GM18508 (cell line): ENCODE results near the gene FAM98B.
A peak's percentile ranks its signal among the peaks of the same experiment; 100 is the strongest.

Source experiments
- ATAC-seq: cut with Tn5 transposase; IDR thresholded peaks from one replicate; pipeline ENCODE4 v1.9.1; 2021; ENCODE audit warnings: moderate number of reproducible peaks; ENCODE audit not compliant: insufficient read depth, unreplicated experiment

FAM98B gene

DNA sequence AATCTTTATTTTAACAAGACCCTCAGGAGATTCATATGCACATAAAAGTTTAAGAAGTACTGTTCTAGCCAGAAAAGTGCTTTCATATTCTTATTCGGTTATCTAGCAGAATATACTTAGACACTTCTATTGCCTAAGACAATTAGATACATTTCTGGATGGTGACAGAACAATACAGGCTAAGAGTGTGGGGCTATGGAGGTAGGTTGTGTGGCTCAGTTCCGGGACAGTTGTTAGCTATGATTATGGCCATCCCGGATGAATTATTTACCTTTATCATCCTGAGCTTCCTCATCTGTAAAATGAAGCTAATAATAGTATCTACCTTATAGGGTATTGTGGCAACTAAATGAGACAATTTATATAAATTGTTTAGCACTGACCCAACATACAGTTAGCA is 6.6 kb downstream of the FAM98B start:
- ATAC-seq: no peak

DNA sequence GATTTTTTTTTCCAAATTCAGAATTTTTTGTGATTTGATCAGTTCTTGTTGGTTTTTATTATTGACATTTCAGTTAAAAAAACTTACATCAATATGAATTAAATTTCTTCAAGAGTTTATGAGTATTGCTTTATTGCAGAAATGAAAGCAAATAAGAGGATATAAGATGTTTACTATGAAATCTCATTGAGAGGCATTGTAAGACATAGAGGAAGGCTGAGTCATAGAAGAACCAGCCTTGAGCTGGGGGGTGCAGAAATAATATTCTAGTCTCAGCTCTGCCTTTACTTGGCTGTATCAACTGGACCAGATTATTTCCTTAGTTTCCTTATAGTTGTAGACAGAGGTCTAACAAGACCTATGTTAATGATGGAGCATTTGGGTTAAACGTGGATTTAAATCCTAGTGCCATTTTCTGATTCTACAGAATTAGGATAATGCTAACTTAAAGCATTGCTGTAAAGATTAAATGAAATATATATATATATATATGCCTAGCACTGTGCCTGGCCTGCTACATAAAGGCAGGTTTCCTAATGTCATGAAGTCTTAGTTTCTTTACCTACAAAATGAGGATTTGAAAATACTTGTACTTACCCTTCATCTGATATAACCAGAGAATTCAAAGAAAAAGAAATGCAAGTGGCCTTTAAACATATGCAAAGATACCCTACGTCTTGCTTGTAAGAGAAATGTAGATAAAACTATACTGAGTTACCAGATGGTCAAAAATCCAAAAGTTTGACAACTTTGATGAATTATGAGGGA is 7.3 kb downstream of the FAM98B start:
- ATAC-seq: peak; percentile 57

DNA sequence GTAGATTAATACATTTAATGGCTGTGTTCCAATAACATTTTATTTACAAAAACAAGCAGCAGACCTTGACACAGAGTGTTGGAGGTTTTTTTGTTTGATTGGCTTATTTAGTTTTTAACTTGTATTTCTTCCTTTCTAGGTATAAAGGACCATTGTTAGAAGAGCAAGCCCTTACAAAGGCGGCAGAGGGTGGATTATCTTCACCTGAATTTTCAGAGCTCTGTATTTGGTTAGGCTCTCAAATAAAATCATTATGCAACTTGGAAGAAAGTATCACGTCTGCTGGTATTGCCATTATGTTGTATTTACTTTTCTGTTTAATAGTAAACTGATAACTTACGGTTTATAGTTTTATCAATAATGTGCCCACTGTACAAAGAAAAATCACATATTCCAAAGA is 10.0 kb downstream of the FAM98B start:
- ATAC-seq: no peak

- ATAC-seq: no peak
Measured at GRCh38 chr15:38464675-38465074, 10.7 kb downstream of the FAM98B start.

GRCh38 chr15:38470816-38471215 is 16.9 kb downstream of the FAM98B start:
- no peak for ATAC-seq

DNA sequence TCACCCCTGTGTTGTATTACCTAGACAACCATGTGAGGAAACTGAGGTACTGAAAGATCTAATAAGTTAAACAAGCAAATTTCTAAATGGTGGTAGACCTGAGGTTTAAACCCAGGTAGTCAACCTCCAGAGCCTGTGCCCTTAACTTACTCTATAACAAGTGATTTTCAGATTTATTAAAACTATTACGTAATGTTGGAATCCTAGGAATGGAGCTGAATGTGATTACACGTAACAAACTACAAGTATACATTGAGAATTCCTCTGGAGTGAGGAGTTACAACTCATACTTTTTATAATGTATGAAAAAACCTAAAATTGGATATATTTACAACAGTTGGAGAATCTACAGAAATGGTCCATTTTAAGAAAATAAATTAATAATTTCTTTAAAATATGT is 18.0 kb downstream of the FAM98B start:
- no peak for ATAC-seq

DNA sequence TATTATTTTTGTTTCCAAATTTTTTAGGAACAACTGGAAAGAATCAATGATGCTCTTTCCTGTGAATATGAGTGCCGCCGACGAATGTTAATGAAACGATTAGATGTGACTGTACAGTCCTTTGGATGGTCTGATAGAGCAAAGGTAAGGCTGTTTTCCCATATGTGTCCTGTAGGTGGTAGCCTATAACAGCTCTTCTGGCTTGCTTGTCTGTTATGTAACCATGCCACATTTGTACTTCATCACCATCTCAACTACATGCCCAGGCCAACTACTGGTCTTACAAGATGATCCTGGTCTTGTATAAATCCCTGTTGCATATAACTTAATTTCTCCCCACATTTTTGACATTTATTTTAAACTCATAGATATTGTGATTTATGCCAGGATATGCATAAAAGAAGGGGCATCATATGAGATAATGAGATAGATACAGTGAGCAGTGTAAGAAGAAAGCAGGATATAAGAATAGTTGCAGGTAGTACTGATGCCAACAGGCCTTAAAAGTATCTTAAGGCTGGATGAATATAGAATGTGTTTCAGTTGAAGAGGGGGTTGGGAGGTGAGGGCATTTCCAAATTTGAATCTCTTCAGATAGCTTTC is 20.3 kb downstream of the FAM98B start:
- ATAC-seq: peak; percentile 92

- ATAC-seq: no peak
Measured at GRCh38 chr15:38475361-38475760, 21.4 kb downstream of the FAM98B start.

DNA sequence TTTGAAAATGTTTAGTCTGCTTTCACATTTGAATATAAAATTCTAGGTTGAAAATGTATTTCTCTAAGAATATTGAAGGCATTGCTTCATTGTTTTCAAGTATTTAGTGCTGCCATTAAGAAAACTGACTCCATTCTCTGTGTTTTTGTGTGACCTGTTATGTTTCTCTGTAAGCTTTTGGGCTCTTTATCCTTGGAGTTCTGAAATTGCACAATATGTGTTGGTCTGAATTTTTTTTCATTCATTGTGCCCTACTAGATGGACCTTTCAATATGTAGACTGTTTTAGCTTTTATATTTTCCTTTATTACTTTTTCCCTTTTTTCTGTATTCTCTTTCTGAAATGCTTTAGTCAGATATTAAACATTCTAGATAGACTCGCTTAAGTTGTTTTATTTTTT is 22.2 kb downstream of the FAM98B start:
- ATAC-seq: no peak

DNA sequence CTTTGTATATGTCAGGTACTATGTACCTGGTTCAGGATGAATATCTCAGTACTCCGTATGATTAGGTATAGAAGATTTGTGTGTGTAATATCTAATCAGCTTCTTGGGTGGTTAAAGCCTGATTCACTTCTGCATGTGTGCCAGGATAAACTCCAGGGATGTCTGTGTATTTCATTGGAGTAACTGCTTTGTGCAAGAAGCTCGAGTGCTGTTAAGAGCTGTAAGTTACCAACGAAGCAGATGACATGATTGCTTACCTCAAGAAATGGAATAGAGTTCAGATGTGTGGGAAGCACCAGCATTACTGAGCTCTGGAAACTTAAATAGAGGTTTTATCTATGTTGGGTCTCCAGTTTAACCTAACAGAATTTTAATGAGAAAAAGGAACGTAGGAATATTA is 23.7 kb downstream of the FAM98B start:
- no peak for ATAC-seq

GRCh38 chr15:38479266-38479665 is 25.3 kb downstream of the FAM98B start:
- no peak for ATAC-seq

GRCh38 chr15:38479756-38480155 is 25.8 kb downstream of the FAM98B start:
- no peak for ATAC-seq

- ATAC-seq: no peak
Measured at GRCh38 chr15:38481113-38481512, 27.2 kb downstream of the FAM98B start.

GRCh38 chr15:38481761-38482160 is 27.8 kb downstream of the FAM98B start:
- ATAC-seq: no peak

DNA sequence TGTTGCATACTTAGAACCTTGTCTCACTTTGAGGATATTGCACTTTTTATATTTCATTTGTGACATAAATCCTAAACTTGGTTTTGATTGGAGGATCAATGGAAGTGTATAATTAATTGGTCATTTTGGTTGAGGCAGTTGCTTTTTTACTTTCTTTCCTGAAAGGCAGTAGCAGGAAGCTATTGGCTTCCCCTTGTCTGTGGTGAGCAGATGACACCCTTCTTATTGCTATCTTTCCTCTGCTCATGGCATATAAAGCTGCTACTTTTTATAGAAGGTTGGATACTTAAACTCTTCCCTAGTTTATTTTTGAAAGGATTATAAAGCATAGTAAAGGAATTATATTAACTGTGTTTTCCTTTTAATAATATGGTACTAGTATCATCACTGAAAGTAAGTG is 28.6 kb downstream of the FAM98B start:
- no peak for ATAC-seq

GRCh38 chr15:38486936-38487335 is 33.0 kb downstream of the FAM98B start:
- no peak for ATAC-seq

GRCh38 chr15:38487378-38487777 is 33.5 kb downstream of the FAM98B start:
- ATAC-seq: no peak

DNA sequence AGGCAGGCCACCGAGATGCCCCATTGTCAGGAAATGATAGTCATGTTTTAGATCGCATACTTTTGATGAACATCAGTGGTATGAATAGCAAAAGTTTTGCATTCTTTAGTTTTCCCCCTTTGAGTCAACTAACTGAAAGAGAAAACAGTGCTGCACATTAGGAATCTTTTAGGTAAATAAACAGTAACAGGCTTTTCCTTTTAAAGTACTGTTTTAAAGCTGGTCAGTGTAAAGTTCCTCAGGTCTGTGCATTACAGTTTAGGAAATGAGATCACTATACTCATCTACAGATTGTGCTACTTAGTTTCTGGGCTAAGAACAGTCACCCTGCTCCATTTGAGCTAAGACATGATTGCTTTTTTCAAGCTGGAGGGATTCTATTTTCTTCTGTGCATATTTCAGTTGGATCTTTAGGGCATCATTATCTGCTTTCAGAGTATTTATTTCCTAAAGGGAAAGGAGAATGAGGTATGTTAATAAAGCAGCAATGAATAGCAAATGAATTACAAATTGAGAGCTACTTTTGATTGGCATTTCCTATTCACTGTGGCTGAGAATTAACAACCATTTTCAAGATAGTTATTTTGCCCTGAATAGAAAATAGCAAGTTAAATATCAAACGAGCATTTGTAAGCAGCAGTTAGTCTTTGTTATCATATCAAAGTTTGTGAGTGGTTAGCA is 36.5 kb downstream of the FAM98B start:
- ATAC-seq: no peak

GRCh38 chr15:38496151-38496550 is 42.2 kb downstream of the FAM98B start:
- ATAC-seq: no peak

DNA sequence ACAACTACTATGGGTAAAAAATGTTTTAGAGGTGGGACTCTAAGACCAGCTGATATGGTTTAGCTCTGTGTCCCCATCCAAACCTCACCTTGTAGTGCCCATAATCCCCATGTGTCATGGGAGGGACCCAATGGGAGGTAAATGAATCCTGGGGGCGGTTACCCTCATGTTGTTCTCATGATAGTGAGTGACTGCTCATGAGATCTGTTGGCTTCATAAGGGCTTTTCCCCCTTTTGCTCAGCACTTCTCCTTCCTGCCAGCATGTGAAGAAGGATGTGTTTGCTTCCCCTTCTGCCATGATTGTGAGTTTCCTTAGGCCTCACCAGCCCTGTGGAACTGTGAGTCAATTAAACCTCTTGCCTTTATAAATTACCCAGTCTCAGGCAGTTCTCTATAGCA is 45.7 kb downstream of the FAM98B start:
- no peak for ATAC-seq

- ATAC-seq: no peak
Measured at GRCh38 chr15:38503496-38503895, 49.6 kb downstream of the FAM98B start.
